ENCODE results near the gene EMC6.

DNA sequence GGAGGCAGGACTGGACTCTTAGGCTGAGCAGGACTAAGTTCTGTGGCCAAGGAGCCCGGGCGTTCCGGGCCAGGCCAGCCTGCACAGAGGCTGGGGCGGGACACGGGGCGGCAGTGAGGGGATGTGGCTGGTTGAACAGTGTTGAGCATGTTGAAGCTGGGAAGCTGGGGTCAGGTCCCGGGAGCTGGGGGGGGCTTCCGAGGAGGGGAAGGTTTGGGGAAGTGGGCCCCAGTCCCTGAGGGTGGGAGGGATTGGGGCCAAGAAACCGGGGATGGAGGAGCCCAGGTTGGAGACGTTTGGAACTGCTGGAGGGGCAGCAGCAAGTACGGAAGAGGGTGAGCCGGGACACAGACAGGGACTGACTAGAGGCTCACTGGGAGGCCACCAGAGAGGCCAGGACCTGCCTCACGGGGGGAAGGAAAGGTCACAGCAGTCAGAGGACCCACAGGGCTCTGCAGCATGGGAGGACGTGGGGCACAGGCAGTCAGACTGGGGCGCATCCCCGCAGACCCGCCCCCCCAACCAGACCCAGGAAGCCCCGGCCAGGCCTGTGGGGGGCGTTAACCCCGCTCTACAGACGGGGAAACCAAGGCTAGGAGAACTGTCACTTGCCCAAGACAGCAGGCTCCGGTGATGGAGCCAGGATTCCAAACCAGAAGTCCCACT, 9.7 kb upstream of the EMC6 start:
- TF ChIP-seq, protein P1, sequence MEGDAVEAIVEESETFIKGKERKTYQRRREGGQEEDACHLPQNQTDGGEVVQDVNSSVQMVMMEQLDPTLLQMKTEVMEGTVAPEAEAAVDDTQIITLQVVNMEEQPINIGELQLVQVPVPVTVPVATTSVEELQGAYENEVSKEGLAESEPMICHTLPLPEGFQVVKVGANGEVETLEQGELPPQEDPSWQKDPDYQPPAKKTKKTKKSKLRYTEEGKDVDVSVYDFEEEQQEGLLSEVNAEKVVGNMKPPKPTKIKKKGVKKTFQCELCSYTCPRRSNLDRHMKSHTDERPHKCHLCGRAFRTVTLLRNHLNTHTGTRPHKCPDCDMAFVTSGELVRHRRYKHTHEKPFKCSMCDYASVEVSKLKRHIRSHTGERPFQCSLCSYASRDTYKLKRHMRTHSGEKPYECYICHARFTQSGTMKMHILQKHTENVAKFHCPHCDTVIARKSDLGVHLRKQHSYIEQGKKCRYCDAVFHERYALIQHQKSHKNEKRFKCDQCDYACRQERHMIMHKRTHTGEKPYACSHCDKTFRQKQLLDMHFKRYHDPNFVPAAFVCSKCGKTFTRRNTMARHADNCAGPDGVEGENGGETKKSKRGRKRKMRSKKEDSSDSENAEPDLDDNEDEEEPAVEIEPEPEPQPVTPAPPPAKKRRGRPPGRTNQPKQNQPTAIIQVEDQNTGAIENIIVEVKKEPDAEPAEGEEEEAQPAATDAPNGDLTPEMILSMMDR (IDR thresholded peaks at IDR 0.05; ENCODE audit: poor library complexity), result no peak
- TF ChIP-seq EZH2 (IDR thresholded peaks at IDR 0.05; ENCODE audit: borderline replicate concordance), result no peak

Data from hepatocyte (in vitro differentiated cells).